ENCODE results near the gene CORO7.
A peak's percentile ranks its signal among the peaks of the same experiment; 100 is the strongest.

The CORO7 gene

DNA sequence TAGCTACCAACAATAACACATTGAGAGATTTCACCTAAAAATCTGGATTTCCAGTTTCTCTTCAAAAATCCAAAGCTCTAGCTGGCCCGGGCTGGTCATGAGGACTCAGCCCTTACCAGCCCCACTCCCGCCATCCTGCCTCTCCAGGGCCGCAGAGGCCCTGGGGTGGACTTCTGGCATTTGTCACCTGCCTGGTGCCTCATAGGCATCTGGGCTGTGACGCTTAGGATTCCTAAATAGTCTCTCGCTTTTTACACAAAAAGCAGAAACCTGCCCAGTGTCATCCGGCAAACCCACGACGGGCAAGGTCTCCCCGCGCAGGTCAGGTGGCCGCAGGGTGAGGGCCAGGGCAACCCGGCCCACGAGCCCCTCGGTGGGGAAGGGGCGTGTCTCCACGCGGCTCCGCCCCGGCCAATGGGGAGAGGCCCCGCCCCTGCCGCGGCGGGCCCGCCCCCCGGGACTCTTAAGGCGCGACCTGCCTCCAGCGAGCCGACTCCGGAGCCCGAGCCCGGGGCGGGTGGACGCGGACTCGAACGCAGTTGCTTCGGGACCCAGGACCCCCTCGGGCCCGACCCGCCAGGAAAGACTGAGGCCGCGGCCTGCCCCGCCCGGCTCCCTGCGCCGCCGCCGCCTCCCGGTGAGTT is 44.9 kb downstream of the CORO7 start, which contains the start of gene VASN:
Gene VASN, plus strand, starts transcription at position 492 of the 644 bp plus-strand sequence. CDS start 9,030 bp downstream, outside the sequence.
- DNase-seq (ENCODE audit: low read depth): peak; percentile 40

DNA sequence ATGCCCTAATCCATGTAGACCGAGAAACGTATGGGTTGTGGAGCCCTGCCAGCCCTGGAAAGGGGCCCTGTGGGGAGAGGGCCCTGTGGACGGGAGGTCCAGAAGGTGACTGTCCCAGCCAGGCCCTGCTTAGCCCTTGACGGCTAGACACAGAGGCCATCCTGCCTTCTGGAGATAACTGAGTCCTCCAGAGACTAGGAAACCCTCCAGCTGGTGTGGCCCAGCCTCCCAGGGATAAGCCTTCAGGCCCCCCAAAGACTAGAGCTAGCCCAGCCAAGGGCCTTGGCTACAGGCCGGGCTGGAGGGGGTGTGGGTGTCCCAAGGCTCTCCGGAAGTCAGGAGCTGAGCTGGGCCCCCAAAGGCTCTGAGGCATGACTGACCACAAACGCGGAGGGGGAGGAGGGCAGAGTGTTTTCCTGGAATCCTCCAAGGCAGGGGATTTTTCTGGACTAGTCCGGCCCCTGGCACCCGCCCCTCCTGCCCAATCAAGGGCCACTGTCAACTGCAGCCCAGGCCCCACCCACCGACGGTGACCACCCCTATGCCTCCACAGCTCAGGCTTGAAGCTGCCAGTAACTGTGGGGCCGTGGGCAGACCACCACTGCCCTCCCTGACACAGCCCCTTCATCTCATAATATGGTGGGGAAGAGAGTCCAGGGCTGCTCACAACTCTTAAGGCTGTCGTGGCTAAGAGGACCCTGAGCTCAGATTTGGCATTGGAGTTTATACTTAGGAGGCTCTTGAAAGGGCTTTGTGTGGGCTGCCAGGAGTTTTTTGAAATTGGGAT is 45.6 kb downstream of the CORO7 start:
- DNase-seq (ENCODE audit: low read depth): no peak

DNA sequence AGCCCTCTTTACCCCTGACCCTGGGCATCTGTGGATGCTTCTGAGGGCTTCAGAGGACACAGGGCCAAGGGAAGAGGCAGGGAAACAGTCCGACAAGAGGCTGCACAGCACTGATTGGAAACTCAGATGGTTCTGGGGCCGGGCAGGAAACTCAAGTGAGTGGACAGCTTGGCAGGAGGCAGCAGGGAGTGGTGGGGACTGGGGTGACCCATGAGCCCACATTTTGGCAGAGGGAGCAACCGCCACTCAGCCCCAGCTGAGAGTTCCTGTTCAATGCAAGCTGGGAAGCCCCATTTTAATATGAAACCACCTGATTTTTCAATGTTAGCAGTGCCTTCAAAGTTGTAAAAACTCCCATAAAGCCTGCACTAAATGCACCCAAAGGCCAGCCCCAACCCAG is 46.2 kb downstream of the CORO7 start:
- no peak for DNase-seq (ENCODE audit: low read depth)

DNA sequence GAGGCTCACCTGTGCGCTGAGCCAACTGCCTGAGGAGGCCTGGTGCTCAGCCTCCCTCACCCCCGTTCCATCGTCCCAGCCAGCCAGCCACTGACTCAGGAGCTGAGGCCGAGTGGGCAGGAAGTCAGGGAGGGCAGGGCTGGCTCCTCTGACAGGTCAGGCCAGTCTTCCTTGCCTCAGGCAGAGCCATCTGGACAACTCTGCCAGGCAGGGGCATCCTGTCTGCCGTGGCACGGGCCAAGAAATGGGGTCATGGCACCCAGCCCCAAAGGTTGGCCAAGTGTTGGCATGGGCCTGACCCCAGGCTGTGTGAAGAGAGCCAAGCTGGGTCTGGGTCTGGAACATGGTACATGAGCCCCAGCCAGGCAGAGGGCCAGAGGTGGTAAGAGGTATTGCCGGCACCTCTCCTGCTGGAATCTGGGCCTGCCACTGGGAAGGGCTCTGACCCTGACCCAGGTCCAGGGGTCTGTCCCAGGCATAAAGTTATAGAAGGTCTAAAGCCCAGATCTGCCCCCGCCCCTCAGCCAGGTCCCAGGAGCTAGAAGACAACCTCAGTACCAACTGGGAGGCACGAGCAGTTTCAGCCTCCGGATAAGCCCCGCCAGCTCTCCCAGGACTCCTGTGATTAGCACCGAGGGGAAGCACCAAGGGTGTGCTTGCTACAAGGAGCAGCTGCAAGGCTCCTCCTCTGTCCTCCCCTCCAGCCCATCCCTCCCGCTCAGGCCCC is 47.2 kb downstream of the CORO7 start:
- no peak for DNase-seq (ENCODE audit: low read depth)

DNA sequence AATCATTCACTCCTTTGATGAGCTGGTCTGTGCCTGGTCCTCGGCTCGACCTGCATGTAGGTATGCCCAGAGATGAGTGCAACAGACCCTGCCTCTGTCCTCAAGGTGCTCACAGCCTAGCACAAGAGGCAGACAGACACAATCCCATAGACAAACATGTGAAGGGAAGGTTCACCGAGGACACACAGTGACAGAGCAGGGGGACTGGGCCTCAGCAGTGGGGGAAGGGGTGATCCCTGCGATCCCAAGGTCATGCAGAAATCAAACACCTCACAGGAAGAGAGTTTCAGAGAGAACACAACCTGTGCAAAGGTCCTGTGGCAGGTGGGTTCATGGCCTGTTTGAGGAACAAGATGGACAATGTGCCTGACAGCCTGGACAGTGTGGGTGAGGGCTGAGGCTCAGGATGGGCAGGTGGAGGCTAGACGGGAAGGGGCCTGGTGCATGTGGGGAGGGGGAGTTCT is 49.0 kb downstream of the CORO7 start:
- DNase-seq (ENCODE audit: low read depth): no peak

DNA sequence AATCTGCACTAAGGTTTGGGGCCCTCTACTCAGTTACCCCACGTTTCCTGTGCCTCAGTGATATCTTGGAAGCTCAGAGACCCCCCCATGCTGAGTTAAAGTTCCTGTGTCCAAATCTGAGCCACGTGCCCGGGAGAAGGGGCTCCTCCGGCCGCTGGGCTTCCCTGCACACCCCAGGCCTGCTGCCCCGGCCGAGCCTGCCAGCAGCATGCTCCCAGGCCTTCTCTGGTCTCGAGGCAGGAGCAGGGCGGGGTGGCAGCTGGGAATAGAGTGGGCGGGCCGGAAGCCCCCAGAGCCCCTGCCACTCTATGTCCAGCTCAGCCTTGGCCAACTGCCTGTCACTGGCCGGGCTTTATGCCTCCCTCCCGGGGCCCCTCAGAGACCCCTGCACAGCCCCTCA is 50.4 kb downstream of the CORO7 start:
- no peak for DNase-seq (ENCODE audit: low read depth)

DNA sequence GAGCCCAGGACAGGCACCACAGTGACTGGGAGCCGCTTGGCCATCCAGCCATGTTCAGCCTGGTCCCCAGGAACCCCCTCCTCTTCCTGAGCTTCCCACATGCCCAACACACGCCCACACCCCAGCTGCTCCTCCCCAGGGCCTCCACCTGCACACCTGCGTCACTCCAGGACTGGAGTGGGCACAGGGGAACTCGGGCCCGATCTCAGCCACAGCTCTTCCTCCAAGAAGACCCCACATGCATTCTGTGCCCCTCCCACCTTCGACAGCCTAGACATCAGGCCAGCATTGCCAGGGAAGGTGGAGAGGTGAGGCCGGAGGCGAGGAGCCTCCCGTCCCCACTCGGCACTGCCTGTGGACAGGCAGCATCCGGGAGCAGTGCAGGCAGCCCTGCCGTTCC is 50.8 kb downstream of the CORO7 start:
- DNase-seq (ENCODE audit: low read depth): no peak

DNA sequence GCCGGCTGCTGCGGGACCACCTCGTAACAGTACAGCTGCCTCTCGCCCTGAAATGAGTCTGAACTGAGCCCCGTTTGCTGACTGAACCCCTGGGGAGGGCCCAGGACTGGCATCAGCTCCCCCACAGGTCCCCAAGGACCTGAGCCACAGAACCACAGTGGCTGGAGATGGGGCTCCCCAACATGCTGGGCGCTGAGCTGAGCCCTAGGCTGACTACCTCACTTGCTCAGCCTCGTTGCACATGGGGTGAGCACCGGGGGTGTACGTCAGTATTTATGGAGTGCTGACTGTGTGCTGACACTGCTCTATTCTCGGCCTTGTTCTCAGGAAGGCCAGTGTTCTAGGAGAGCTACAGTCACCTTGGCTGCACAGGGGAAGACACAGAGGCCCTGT is 51.4 kb downstream of the CORO7 start:
- DNase-seq (ENCODE audit: low read depth): no peak

DNA sequence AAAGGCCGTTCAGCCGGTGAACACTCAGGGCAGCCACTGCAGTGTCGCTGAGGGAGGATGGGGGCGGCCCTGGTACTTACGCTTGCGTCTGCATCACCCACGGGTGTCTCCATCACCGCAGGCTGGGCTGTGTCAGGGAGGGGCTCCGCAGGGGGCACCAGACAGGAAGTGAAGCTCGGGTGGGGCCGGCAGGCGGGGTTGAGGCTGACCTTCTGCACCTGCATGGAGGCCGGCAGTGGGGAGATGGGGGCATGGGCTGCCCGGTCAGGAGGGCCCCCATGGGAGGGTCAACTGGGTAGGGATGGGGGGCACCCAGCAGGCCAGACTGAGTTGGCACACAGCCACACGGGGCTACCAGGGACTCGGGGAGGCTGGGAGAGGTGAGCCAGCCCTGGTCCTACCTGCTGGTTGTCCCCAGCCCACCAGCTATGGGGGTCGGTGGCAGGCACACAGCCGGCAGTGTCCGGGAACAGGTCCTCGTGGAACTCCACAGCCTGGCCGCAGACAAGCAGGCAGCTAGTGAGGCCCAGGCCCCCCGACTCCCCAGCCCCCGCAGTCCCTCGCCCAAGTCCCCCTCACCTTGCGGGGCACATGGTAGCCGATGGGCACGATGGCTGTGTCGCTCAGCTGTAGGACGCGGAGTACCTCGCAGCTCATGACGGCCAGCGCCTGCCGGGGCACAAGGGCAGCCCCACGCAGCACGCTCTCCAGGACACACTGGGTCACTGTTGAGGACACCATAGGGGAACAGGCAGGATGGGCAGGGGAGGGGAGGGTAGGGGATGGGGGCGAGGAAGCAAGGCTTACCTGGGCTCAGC is 52.0 kb downstream of the CORO7 start:
- DNase-seq (ENCODE audit: low read depth): no peak

DNA sequence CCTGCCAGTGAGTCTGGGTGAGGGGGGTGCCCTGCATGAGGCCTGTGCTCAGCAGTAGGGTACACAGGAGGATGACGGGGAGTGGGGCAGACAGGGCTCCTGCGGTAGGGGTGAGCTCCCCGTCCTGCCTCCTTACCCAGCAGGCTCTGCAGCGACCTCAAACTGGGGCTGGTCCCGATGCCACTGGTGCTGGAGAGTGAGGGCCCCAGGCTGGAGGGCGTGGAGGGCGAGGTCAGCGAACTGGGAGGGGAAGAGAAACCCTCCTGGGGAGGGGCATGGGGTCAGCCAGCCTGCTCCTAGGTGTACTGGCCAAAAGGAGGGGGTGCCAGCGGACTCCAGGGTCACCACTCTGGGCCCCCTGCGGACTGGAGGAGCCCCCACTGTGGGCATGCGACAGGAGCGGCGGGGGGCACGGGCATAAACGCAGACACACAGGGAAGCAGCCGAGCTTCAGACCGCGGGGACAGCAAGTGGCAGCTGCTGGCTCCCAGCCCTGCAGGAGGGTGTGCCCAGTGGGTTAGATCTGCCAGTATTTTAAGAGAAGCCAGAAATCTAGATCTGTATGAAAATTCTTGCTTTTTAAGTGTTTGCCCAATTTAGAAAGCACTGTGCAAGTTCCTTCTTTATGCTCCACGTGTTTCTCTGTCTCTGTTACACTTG is 53.8 kb downstream of the CORO7 start:
- no peak for DNase-seq (ENCODE audit: low read depth)

DNA sequence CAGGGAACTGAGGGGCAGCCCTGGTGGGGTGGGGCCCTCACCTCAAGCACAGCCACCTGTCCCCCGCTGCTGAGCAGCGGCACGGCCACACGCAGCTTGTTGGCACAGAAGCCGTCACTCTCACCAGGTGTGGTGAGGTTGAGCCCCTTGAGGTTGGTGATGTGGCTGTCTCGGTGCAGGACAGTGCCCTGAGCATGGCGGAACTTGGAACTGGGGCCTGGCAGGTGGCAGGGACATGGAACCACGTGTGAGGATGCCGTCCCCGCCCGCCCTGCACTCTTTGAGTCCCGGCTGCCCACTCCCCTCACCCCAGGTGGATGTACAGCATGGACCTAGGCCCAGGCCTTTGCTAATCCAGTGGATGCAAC is 54.5 kb downstream of the CORO7 start:
- DNase-seq (ENCODE audit: low read depth): no peak

DNA sequence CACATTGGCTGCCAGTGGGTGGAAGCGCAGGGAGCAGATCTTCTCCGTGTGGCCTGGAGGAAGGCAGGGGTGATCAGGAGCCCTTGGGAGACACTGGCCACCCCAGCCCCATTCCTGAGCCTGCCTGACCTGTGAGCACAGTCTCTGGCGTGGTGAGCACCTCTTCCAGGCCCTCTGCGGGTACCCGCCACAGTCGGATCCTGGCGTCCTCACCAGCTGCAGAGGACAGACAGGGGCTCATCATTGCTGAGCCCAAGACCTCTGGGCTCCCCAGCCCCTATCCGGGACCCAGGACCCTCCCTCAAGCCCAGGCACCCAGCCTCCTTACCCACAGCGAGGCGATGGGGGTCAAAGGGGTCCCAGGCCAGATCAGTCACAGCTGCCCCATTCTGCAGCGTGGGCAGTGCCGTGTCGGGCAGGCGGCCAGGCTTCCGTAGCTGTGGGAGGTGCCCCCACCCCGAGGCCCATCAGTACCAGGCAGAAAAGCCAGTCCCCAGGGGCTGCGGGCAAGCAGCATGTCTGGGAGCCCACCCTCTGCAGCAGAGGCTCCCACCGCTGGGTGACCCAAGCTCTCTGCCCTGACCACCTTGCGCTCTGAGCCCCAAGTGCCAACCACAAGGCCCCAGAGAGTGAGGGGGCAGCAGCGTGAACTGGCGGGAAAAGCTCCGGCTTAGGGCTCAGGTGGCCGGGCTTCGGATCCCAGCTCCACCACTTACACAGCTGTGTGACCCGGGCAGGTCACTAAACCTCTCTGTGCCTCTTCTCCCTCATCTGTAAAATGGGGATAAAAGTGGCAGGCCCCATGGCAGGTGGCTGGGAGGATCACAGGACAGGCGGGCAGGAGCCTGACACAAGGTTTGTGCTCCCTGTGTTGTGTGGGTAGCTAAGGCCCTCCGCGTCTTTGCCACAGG is 55.1 kb downstream of the CORO7 start:
- DNase-seq (ENCODE audit: low read depth): no peak

DNA sequence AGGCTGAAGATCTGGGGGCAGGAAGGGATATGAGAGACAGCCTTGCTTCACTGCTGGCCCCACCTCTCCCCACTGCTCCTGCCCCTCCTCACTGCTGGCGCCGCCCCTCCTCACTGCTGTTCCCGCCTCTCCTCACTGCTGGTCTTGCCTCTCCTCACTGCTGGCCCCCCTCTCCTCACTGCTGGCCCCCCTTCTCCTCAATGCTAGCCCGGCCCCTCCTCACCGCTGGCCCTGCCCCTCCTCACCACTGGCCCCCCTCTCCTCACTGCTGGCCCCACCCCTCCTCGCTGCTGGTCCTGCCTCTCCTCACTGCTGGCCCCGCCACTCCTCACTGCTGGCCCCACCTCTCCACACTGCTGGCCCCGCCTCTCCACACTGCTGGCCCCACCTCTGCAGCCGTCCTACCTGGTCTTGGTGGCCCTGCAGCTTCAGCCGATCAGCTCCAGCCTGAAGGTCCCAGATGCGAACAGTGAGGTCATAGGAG is 55.8 kb downstream of the CORO7 start:
- DNase-seq (ENCODE audit: low read depth): no peak

DNA sequence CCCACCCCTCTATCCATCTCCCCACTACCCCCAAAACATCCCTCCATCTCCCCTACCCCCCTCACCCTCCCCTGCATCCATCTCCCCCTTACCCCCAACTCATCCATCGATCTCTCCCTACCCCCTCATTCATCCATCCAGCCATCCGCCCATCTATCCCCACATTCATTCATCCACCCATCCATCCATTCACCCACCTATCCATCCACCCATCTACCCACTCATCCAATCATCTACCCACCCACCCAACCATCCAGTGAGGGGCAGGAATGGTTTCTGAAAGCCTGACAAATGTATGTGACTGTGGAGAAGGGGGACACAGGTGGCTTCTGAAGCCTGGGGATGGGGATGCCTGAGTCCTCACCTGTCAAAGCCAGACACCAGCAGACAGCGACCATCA is 56.5 kb downstream of the CORO7 start:
- DNase-seq (ENCODE audit: low read depth): no peak

DNA sequence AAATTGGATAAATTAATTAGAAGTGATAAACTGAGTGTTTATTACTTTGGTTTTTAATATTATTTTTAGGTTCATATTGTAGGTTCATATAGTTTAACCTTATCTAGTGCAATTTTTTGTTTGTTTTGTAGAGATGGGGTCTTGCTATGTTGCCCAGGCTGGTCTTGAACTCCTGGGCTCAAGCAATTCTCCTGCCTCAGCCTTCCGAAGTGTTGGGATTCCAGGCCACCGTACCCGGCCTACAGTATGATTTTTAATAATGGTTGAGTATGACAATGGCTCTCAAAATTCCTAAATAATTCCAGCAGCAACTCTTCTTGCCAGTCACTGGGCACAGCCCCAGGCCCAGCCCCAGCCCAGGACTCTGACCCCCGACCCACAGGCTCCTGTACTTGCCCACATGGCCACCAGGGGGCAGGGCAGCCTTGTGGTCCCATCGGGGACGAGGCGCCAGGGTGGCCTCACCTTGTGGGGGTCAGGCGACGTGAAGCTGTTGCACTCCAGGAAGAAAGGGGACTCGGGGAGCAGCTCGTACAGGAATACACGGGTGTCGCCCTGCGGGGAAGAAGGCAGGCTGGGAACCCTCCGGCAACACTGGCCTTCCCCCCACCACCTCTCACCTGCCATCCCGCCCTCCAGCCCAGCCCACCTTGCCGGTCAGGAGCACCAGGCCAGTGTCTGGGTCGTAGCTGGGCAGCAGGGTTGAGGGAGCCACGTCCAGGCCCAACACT is 57.4 kb downstream of the CORO7 start:
- DNase-seq (ENCODE audit: low read depth): peak; percentile 53

DNA sequence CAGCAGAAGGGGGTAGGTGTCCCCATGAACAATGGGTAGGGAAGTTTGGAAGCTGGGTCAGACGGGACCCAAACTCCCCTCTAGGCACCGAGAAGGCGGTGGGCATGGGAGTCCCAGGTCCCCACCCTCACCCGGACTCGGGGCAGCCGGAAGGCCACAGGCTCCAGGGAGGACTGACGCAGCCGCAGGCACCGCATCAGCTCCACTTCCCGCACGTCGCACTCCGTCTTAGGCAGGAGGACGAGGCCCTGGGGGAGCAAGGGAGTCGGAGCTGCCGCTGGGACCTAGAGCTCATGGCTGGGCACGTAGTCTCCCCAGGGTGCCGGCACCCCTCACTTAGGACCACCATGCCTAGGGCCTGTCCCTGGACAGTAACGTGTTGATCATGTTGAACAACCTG is 58.2 kb downstream of the CORO7 start:
- DNase-seq (ENCODE audit: low read depth): no peak

DNA sequence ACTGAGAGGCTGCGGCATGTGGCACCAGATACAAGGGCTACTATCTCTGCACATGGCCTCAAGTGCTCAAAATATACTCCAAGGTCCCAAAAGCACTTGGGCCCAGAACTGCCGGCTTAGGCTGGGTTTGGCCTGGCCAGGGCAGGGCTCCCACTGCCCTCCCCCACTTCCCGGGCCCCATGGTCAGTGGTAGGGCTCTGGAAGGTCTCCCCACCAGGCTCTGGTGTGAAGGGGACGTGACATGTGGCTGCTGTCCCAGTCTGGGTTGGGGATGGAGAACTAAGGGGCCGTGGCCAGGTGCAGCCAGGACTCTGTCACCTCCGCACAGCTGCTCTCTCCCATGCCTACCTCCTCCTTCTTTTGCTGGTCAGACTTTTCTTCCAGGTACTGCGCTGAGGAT is 59.6 kb downstream of the CORO7 start:
- no peak for DNase-seq (ENCODE audit: low read depth)

DNA sequence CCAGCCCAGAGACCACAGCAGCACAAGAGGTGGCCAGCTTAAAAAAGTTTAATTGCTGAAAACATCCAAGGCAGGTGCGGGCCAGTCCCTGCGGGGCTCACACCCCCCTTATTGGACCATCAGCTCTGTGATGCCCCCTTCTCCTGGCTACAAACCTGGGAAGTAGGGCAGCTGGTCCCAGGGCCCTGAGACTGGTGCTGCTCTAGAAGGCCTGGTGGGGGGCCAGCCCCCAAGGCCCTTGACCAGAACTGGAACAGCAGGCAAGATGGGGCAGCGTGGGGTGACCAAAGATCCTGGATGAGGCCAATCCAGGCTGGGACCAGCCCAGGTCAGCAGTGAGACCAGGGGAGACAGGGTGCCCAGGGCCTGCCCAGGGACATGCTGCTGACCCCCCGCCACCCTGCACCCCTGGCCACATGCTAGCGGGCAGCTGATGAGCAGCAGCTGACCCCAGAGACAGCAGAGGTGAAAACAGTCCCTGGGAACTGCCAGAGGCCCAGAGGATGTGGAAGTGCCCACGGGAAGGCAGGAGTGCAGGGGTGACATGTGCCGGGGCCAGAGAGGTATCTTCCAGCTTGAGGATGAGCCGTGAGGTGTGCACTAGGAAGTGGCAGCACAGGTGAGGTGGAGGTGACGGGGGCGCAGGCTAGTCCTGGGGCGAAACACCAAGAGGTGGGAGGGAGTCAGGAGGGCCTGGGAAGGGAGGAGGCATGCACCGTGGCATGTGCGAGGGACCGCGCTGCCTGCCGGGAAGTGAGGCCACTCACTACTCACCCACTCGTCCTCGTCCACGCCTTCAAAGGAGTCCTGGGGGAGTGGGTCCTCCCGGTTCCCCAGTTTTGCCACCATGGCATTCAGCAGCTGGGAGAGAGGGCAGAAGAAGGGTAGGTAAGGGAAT is 61.6 kb downstream of the CORO7 start:
- no peak for DNase-seq (ENCODE audit: low read depth)

DNA sequence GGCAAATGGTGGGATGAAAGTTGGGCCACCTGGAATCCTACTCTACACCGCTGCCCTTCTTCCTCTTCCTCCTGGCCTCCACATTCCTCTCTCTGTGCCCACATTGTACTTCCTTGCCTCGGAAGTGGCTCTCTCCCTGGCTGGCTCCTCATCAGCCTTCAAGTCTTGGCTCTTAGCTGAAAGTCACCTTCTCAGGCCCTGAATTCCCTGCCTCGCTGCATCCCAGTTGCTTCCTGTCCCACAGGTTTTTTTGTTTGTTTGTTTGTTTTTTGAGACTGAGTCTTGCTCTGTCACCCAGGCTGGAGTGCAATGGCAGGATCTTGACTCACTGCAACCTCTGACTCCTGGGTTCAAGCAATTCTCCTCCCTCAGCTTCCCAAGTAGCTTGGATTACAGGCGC is 62.7 kb downstream of the CORO7 start:
- no peak for DNase-seq (ENCODE audit: low read depth)
